Measurements from ENCODE around the gene CHID1.

Gene CHID1

GRCh38 chr11:954392-955153 is 44.0 kb upstream of the CHID1 start:
- ChIA-PET CTCF (no interaction called here), POLR2A (interaction anchor here (1.7 kb wide), 1 partner anchor 20 kb away, joined by 3 read pairs; no protein-coding TSS in a partner anchor)
- no peak for DNase-seq (ENCODE audit: extremely low spot score)
- TF ChIP-seq BHLHE40 (IDR thresholded peaks at IDR 0.05; ENCODE audit: borderline replicate concordance): no peak
- no peak for TF ChIP-seq SP1 (IDR thresholded peaks at IDR 0.05)
- TF ChIP-seq ELF4 (IDR thresholded peaks at IDR 0.05): no peak
- no peak for TF ChIP-seq FOXM1 (IDR thresholded peaks at IDR 0.05; ENCODE audit: borderline replicate concordance)
- no peak for TF ChIP-seq L3MBTL2 (conservative IDR thresholded peaks at IDR 0.05)
- TF ChIP-seq ARNT (IDR thresholded peaks at IDR 0.05): no peak
- TF ChIP-seq FOXA1 (IDR thresholded peaks at IDR 0.05): no peak
- no peak for TF ChIP-seq HDGF (IDR thresholded peaks at IDR 0.05; ENCODE audit: borderline replicate concordance)
- TF ChIP-seq NFRKB (IDR thresholded peaks at IDR 0.05): no peak
- TF ChIP-seq ZNF384 (IDR thresholded peaks at IDR 0.05): no peak
- TF ChIP-seq PKNOX1 (IDR thresholded peaks at IDR 0.05): no peak
- no peak for TF ChIP-seq CTBP1 (IDR thresholded peaks at IDR 0.05; ENCODE audit: borderline replicate concordance)
- TF ChIP-seq SUZ12 (IDR thresholded peaks at IDR 0.05): no peak
- TF ChIP-seq FOXK2 (IDR thresholded peaks at IDR 0.05): no peak
- TF ChIP-seq TARDBP (IDR thresholded peaks at IDR 0.05): no peak; the same call in 1 of the 2 replicates
- TF ChIP-seq LEF1 (IDR thresholded peaks at IDR 0.05; ENCODE audit: borderline replicate concordance): no peak

GRCh38 chr11:953512-953911 is 42.9 kb upstream of the CHID1 start:
- DNase-seq (ENCODE audit: extremely low spot score): no peak
- ChIA-PET POLR2A (no interaction called here), CTCF (interaction anchor here (0.6 kb wide), 1 partner anchor 15 kb away, joined by 4 read pairs; no protein-coding TSS in a partner anchor)
- TF ChIP-seq HDGF (IDR thresholded peaks at IDR 0.05; ENCODE audit: borderline replicate concordance) (no peak), FOXK2 (IDR thresholded peaks at IDR 0.05) (no peak), PKNOX1 (IDR thresholded peaks at IDR 0.05) (no peak), NFRKB (IDR thresholded peaks at IDR 0.05) (no peak), ARNT (IDR thresholded peaks at IDR 0.05) (no peak), FOXA1 (IDR thresholded peaks at IDR 0.05) (no peak), BHLHE40 (IDR thresholded peaks at IDR 0.05; ENCODE audit: borderline replicate concordance) (no peak), ELF4 (IDR thresholded peaks at IDR 0.05) (no peak)

- no peak for DNase-seq (ENCODE audit: extremely low spot score)
- POLR2A ChIA-PET: interaction anchor here (0.5 kb wide), 1 partner anchor 64 kb away, joined by 3 read pairs; no protein-coding TSS in a partner anchor
- no peak for TF ChIP-seq BHLHE40 (IDR thresholded peaks at IDR 0.05; ENCODE audit: borderline replicate concordance)
- TF ChIP-seq FOXM1 (IDR thresholded peaks at IDR 0.05; ENCODE audit: borderline replicate concordance): no peak
- TF ChIP-seq LEF1 (IDR thresholded peaks at IDR 0.05; ENCODE audit: borderline replicate concordance): no peak
- no peak for TF ChIP-seq ARNT (IDR thresholded peaks at IDR 0.05)
- no peak for TF ChIP-seq CTBP1 (IDR thresholded peaks at IDR 0.05; ENCODE audit: borderline replicate concordance)
- no peak for TF ChIP-seq SP1 (IDR thresholded peaks at IDR 0.05)
- TF ChIP-seq NFRKB (IDR thresholded peaks at IDR 0.05): no peak
- TF ChIP-seq ELF4 (IDR thresholded peaks at IDR 0.05): no peak
- TF ChIP-seq FOXA1 (IDR thresholded peaks at IDR 0.05): no peak
- TF ChIP-seq PKNOX1 (IDR thresholded peaks at IDR 0.05): no peak
- TF ChIP-seq ZNF384 (IDR thresholded peaks at IDR 0.05): no peak
- TF ChIP-seq TARDBP (IDR thresholded peaks at IDR 0.05): no peak
- no peak for TF ChIP-seq SUZ12 (IDR thresholded peaks at IDR 0.05)
- TF ChIP-seq L3MBTL2 (conservative IDR thresholded peaks at IDR 0.05): no peak
- CTCF ChIA-PET: interaction anchor here (0.6 kb wide), 1 partner anchor 16 kb away, joined by 4 read pairs; no protein-coding TSS in a partner anchor
These were observed 42.1 kb upstream of the CHID1 start for GRCh38 chr11:952406-953385.

- CTCF ChIA-PET: no interaction called here
- no peak for TF ChIP-seq SUZ12 (IDR thresholded peaks at IDR 0.05)
- TF ChIP-seq HDGF (IDR thresholded peaks at IDR 0.05; ENCODE audit: borderline replicate concordance): no peak
- TF ChIP-seq TARDBP (IDR thresholded peaks at IDR 0.05): no peak
- no peak for TF ChIP-seq NFRKB (IDR thresholded peaks at IDR 0.05)
- TF ChIP-seq BHLHE40 (IDR thresholded peaks at IDR 0.05; ENCODE audit: borderline replicate concordance): no peak
- no peak for TF ChIP-seq L3MBTL2 (conservative IDR thresholded peaks at IDR 0.05)
- no peak for TF ChIP-seq ARNT (IDR thresholded peaks at IDR 0.05)
- no peak for TF ChIP-seq ZNF384 (IDR thresholded peaks at IDR 0.05)
- TF ChIP-seq CTBP1 (IDR thresholded peaks at IDR 0.05; ENCODE audit: borderline replicate concordance): no peak
- no peak for TF ChIP-seq FOXK2 (IDR thresholded peaks at IDR 0.05)
- TF ChIP-seq PKNOX1 (IDR thresholded peaks at IDR 0.05): no peak
- no peak for TF ChIP-seq LEF1 (IDR thresholded peaks at IDR 0.05; ENCODE audit: borderline replicate concordance)
- TF ChIP-seq FOXA1 (IDR thresholded peaks at IDR 0.05): no peak
- TF ChIP-seq FOXM1 (IDR thresholded peaks at IDR 0.05; ENCODE audit: borderline replicate concordance): no peak
These were observed 40.9 kb upstream of the CHID1 start for GRCh38 chr11:951507-951906.

More at GRCh38 chr11:951507-951906, 40.9 kb upstream of the CHID1 start:
- POLR2A ChIA-PET: no interaction called here
- no peak for DNase-seq (ENCODE audit: extremely low spot score)

Data from HEK293T (cell line).